ENCODE data around the gene FHOD3. TPM values are rescaled to one million over a fixed set of nuclear protein-coding genes. Genes with fewer than 3 reads are reported as not detected.

The FHOD3 gene
- 44.5 TPM for total RNA-seq

DNA sequence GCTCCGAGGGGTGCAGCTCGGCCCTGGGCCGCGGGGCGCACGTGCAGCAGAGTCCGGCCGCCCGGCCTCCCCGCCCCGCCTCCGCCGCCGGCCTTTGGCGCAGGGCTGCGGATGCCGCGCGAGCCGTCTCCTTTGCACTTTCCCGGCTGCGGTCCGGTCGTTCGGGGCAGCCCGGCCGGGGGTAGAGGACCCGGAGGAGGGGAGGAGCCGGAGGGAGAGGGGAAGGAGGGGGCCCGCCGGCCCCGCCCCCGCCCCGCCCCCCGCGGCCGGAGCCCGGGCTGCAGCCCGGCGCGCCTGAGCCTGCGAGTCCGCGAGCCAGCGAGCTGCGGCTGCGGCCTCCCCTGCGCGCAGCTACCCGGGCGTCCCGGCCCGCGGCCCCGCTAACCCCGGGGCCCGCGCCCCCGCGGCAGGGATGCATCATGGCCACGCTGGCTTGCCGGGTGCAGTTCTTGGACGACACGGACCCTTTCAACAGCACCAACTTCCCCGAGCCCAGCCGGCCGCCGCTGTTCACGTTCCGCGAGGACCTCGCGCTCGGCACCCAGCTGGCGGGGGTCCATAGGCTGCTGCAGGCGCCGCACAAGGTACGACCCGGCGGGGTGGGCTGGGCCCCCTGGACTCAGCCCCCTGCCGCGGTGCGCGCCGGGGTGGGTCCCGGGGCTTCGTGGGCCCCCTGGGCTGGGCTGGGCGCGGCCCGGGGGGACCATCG lies at the start of gene FHOD3:
Gene FHOD3 (plus strand): TSS at position 297 of the 709 bp plus-strand sequence. CDS start 123 bp downstream, at position 420.

GRCh38 chr18:36828630-36829361 lies 531.3 kb downstream of the FHOD3 start, which contains the start of the genes KIAA1328 and TPGS2:
TSS of gene KIAA1328 (plus strand) at chr18:36829127. CDS start at chr18:36829139, 12 bp downstream.
TSS of gene TPGS2 (minus strand) at chr18:36829002. CDS start at chr18:36828767, 235 bp downstream.

Other genes with a start within 250 kb of the FHOD3 start
- gene RPRD1A, start 230.2 kb upstream of the FHOD3 start, total RNA-seq = 52.8 TPM
- 59.3 TPM for gene SLC39A6, start 168.4 kb upstream of the FHOD3 start, total RNA-seq
- gene ELP2, start 167.8 kb upstream of the FHOD3 start, total RNA-seq = 106 TPM
- 0.53 TPM for gene MOCOS, start 110.2 kb upstream of the FHOD3 start, total RNA-seq

Measured in metanephros (tissue), 1 donor.